Measurements from ENCODE around the gene LILRA5.
"Not testable (repeated sequence)": the region's sequence is repeated elsewhere in the genome, so short reads cannot be mapped to it uniquely, and the experiment has no call there.

Gene LILRA5

GRCh38 chr19:54333586-54334298 lies 20.8 kb upstream of the LILRA5 start:
- no peak for DNase-seq (ENCODE audit: low spot score)

GRCh38 chr19:54332149-54332548 lies 19.2 kb upstream of the LILRA5 start:
- no peak for DNase-seq (ENCODE audit: low spot score)

GRCh38 chr19:54331626-54332025 lies 18.7 kb upstream of the LILRA5 start:
- no peak for DNase-seq (ENCODE audit: low spot score)

- no peak for DNase-seq (ENCODE audit: low spot score)
Observed at GRCh38 chr19:54329476-54330165, 16.7 kb upstream of the LILRA5 start.

GRCh38 chr19:54328781-54329180 lies 15.8 kb upstream of the LILRA5 start:
- DNase-seq (ENCODE audit: low spot score) = not testable (repeated sequence)

GRCh38 chr19:54325631-54326030 lies 12.7 kb upstream of the LILRA5 start:
- DNase-seq (ENCODE audit: low spot score) = no peak

- DNase-seq (ENCODE audit: low spot score) = no peak
Observed at GRCh38 chr19:54325194-54325621, 12.2 kb upstream of the LILRA5 start.

- no peak for DNase-seq (ENCODE audit: low spot score)
Observed at GRCh38 chr19:54324071-54324470, 11.1 kb upstream of the LILRA5 start.

- not testable (repeated sequence) for DNase-seq (ENCODE audit: low spot score)
Observed at GRCh38 chr19:54322934-54323333, 10.0 kb upstream of the LILRA5 start.

- DNase-seq (ENCODE audit: low spot score) = not testable (repeated sequence)
Observed at GRCh38 chr19:54322295-54322694, 9.3 kb upstream of the LILRA5 start.

- DNase-seq (ENCODE audit: low spot score) = no peak
Observed at GRCh38 chr19:54319892-54320670, 7.1 kb upstream of the LILRA5 start.

- DNase-seq (ENCODE audit: low spot score) = no peak
Observed at GRCh38 chr19:54319049-54319448, 6.1 kb upstream of the LILRA5 start.

GRCh38 chr19:54317965-54318240 lies 4.9 kb upstream of the LILRA5 start:
- DNase-seq (ENCODE audit: low spot score) = no peak

- DNase-seq (ENCODE audit: low spot score) = no peak
Observed at GRCh38 chr19:54317108-54317964, 4.4 kb upstream of the LILRA5 start.

GRCh38 chr19:54316746-54317107 lies 3.8 kb upstream of the LILRA5 start:
- no peak for DNase-seq (ENCODE audit: low spot score)

- DNase-seq (ENCODE audit: low spot score) = no peak
Observed at GRCh38 chr19:54315956-54316355, 3.0 kb upstream of the LILRA5 start.

GRCh38 chr19:54312011-54312410 lies 955 bp downstream of the LILRA5 start:
- DNase-seq (ENCODE audit: low spot score) = no peak

- DNase-seq (ENCODE audit: low spot score) = no peak
Observed at GRCh38 chr19:54311486-54311885, 1.5 kb downstream of the LILRA5 start.

GRCh38 chr19:54310543-54310942 lies 2.4 kb downstream of the LILRA5 start:
- DNase-seq (ENCODE audit: low spot score) = no peak

- DNase-seq (ENCODE audit: low spot score) = no peak
Observed at GRCh38 chr19:54309811-54310210, 3.2 kb downstream of the LILRA5 start.

GRCh38 chr19:54307389-54308020 lies 5.5 kb downstream of the LILRA5 start:
- no peak for DNase-seq (ENCODE audit: low spot score)

- DNase-seq (ENCODE audit: low spot score) = no peak
Observed at GRCh38 chr19:54305141-54305540, 7.8 kb downstream of the LILRA5 start.
